Ishikawa (cell line): ENCODE measurements around the gene VWA3B.

Experiments used
- CEBPB ChIP-seq: IDR thresholded peaks from 2 replicates; pipeline ENCODE4 v1.6.1; 2012
- CREB1 ChIP-seq: IDR thresholded peaks from 2 replicates; pipeline ENCODE4 v1.6.1; 2012; ENCODE audit warnings: low read depth
- EGR1 ChIP-seq: IDR thresholded peaks from 2 replicates; pipeline ENCODE4 v1.6.1; 2012
- EP300 ChIP-seq: IDR thresholded peaks from 2 replicates; pipeline ENCODE4 v1.6.1; 2012; ENCODE audit warnings: borderline replicate concordance
- FOXM1 ChIP-seq: IDR thresholded peaks from 2 replicates; pipeline ENCODE4 v1.6.1; 2012; ENCODE audit warnings: low read depth, borderline replicate concordance
- MAX ChIP-seq: IDR thresholded peaks from 2 replicates; pipeline ENCODE4 v1.6.1; 2012
- NFIC ChIP-seq: IDR thresholded peaks from 2 replicates; pipeline ENCODE4 v1.6.1; 2012
- RAD21 ChIP-seq: IDR thresholded peaks from 2 replicates; pipeline ENCODE4 v1.6.1; 2012; ENCODE audit warnings: low read depth
- TAF1 ChIP-seq: IDR thresholded peaks from 2 replicates; pipeline ENCODE4 v1.6.1; 2012; ENCODE audit warnings: low read depth, mild to moderate bottlenecking
- TCF12 ChIP-seq: IDR thresholded peaks from 2 replicates; pipeline ENCODE4 v1.6.1; 2012; ENCODE audit warnings: low read depth
- TEAD4 ChIP-seq: IDR thresholded peaks from 2 replicates; pipeline ENCODE4 v1.6.1; 2012
- YY1 ChIP-seq: IDR thresholded peaks from 2 replicates; pipeline ENCODE4 v1.6.1; 2012; ENCODE audit warnings: low read depth
- TF ChIP-seq, protein P1 (sequence below): IDR thresholded peaks from 2 replicates; pipeline ENCODE4 v1.6.1; 2012; ENCODE audit warnings: low read depth, mild to moderate bottlenecking

DNA sequence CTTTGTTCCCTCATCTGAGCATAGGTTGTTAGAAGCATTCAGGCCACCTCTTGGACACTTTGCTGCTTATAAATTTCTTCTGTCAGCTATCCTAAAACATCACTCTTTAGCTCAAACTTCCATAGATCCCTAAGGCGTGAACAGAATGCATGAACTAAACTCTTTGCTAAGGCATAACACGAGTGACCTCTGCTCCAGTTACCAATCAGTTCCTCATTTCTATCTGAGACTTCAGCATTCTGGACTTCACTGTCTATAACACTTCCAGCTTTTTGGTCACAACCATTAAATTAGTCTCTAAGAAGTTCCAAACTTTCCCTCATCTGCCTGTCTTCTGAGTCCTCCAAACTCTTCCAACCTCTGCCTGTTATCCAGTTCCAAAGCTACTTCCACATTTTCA, 8.3 kb upstream of the VWA3B start:
- TF ChIP-seq, protein P1, sequence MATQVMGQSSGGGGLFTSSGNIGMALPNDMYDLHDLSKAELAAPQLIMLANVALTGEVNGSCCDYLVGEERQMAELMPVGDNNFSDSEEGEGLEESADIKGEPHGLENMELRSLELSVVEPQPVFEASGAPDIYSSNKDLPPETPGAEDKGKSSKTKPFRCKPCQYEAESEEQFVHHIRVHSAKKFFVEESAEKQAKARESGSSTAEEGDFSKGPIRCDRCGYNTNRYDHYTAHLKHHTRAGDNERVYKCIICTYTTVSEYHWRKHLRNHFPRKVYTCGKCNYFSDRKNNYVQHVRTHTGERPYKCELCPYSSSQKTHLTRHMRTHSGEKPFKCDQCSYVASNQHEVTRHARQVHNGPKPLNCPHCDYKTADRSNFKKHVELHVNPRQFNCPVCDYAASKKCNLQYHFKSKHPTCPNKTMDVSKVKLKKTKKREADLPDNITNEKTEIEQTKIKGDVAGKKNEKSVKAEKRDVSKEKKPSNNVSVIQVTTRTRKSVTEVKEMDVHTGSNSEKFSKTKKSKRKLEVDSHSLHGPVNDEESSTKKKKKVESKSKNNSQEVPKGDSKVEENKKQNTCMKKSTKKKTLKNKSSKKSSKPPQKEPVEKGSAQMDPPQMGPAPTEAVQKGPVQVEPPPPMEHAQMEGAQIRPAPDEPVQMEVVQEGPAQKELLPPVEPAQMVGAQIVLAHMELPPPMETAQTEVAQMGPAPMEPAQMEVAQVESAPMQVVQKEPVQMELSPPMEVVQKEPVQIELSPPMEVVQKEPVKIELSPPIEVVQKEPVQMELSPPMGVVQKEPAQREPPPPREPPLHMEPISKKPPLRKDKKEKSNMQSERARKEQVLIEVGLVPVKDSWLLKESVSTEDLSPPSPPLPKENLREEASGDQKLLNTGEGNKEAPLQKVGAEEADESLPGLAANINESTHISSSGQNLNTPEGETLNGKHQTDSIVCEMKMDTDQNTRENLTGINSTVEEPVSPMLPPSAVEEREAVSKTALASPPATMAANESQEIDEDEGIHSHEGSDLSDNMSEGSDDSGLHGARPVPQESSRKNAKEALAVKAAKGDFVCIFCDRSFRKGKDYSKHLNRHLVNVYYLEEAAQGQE, result no peak
- TF ChIP-seq MAX (no peak), RAD21 (no peak), CEBPB (no peak), YY1 (no peak), FOXM1 (no peak), TCF12 (no peak), CREB1 (no peak), TAF1 (no peak), EP300 (no peak), EGR1 (no peak), NFIC (no peak), TEAD4 (no peak)
